ENCODE results near the gene CLEC2D. TPM values are rescaled to one million over a fixed set of nuclear protein-coding genes. Genes with fewer than 3 reads are reported as not detected.
"Not testable (repeated sequence)": the region's sequence is repeated elsewhere in the genome, so short reads cannot be mapped to it uniquely, and the experiment has no call there.

Gene CLEC2D
- total RNA-seq, 2 experiments from 2014 or later = 446 to 449 TPM

DNA sequence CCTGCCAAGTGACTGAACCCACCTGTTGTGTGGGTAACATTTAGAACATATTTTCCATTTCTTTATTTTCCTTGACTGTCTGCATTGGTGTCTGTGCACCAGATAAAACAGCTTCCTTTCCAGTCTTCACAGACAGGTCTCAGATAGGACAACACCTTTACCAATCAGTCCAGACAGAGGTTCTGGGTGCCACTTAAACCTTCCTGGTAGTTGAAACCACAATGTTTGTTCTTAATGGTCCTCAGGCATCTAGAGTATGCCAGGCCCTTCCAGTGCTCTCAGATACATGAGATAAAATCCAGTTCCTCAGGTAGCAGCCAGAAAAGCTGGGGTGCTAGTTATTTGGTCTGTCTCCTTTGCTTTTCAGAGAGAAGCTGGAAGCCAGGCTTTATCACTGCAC lies 7.0 kb upstream of the CLEC2D start:
- CTCF ChIA-PET = interaction anchor here (1.0 to 2.3 kb wide), 2 partner anchors 15 to 46 kb away, joined by 3 to 7 read pairs; no protein-coding TSS in a partner anchor
- Mint-ChIP-seq H3K36me3 (ENCODE audit: low read depth) (peaks cover 93% of the 10 kb centered on the region), H3K9me3 (peaks cover 15% of the 10 kb centered on the region), H3K27ac (peak overlapping the region; percentile 63), H3K27me3 (no peaks in the 10 kb centered on the region), H3K4me1 (peaks cover 83% of the 10 kb centered on the region), H3K4me3 (no peak overlapping the region)
- POLR2A ChIA-PET = interaction anchor here (1.1 to 18.6 kb wide), 10 partner anchors 2 to 204 kb away, joined by 3 to 1071 read pairs (median 4); partner anchors contain the start of gene CLEC2D
- DNase-seq = no peak

DNA sequence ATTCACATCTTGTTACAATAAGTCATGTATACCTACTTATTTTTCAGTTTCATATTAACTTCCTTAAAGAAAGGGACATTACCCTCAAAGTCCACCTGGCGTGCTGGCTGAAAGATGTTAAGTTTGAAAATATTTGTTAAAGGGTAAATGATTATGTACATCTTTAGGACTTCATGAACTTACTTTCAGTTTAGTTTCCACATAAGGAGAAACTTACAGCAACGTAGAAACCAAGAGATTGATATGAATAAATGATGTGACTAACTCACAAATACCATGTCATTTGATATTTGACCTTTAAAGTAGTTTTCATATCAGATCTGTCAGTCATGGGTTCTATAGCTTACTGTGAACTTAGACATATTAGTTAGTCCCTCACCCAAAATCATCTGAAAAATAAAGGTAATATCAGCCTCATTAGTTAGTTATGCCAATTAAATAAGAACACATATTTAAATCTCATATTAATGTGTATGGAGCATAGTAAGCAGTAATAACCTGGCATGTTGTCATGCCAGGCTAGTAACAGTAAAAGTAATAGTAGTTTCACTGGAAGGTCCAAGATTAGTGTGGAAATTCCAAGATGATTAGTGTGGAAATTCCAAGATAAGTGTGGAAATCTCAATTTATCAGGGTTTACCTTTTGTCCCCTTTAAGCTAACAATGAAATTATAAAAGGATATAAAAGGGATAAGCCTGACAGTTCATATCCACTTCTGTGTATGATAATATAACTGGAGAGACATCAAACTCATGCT lies 1.9 kb upstream of the CLEC2D start:
- DNase-seq = no peak
- H3K27me3 Mint-ChIP-seq = no peaks in the 10 kb centered on the region
- ChIA-PET POLR2A (interaction anchor here (2.3 to 14.9 kb wide), 7 partner anchors 11 to 200 kb away, joined by 6 to 1071 read pairs (median 107); partner anchors contain the start of genes CD69, CLEC2B and CLECL1), CTCF (interaction anchor here (1.6 to 4.6 kb wide), 4 partner anchors 17 to 336 kb away, joined by 3 to 27 read pairs (median 16); no protein-coding TSS in a partner anchor)
- peak overlapping the region; percentile 92 for H3K4me3 Mint-ChIP-seq
- no peaks in the 10 kb centered on the region for H3K9me3 Mint-ChIP-seq
- peaks cover 54% of the 10 kb centered on the region for H3K4me1 Mint-ChIP-seq
- peaks cover 76% of the 10 kb centered on the region for H3K36me3 Mint-ChIP-seq (ENCODE audit: low read depth)
- H3K27ac Mint-ChIP-seq = peak overlapping the region; percentile 98

DNA sequence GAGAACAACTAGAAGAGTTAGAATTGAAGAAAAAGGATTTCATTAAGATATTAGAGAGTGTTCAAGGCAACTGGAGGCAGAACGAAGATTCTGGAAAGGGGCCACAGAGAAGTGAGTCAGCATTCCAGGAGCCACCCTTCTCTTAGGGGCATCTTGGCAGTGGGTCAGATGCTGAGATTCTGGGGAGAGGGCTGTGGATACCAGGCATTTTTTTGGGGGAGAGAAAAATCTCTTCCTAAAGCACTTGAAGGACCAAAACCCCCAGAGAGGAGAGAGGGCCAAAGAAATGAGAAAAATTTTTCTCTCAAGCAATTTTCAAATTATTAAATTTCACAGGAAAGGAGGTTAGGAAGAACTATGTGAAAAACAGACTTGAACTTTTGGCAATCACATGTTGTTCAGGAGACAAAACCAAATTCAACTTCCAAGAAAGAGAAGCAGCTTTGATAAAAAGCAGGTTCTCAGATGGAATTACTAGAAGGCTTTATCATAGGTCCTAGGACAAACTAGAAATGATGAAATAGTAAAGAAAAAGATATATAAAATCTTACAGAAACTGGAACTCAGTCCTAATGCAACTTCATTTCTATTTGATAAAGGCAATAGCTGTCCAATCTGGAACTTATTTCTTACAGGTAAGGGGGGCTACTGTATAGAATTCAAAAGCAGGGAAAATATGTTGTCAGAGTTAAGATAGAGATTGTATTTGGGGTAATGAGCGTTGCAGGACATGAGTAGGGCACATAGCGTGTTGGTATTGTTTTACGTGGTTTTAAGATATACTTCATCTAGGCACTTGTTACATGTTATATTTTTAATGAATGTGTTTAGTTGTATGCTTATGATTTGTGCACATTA lies 1.1 kb upstream of the CLEC2D start:
- Mint-ChIP-seq H3K4me3 (peak overlapping the region; percentile 92), H3K9me3 (no peaks in the 10 kb centered on the region), H3K4me1 (peaks cover 46% of the 10 kb centered on the region), H3K27ac (peak overlapping the region; percentile 98), H3K36me3 (ENCODE audit: low read depth) (peaks cover 76% of the 10 kb centered on the region), H3K27me3 (no peaks in the 10 kb centered on the region)
- ChIA-PET POLR2A (interaction anchor here (0.7 to 14.9 kb wide), 17 partner anchors 11 to 219 kb away, joined by 3 to 1071 read pairs (median 12); partner anchors contain the start of genes CD69, CLEC2B and CLECL1), CTCF (interaction anchor here (1.3 to 4.6 kb wide), 6 partner anchors 8 to 337 kb away, joined by 3 to 27 read pairs (median 8); no protein-coding TSS in a partner anchor)
- no peak for DNase-seq

DNA sequence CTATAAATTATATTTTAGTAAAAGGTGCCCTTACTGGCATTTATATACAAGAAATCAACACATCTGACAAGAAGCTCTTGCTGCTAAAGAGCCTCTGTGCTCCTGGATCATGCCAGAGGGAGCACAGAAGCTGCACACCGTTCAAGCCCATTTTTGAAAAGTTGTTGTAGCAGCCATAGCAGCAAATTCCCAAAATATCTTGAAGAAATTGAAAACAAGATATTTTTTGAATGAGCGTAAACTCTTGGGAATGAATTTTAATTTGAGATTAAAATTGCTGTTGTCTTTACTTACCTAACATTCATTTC lies 540 bp upstream of the CLEC2D start:
- no peak for DNase-seq
- ChIA-PET POLR2A (interaction anchor here (0.6 to 14.9 kb wide), 23 partner anchors 10 to 220 kb away, joined by 3 to 1071 read pairs (median 9); partner anchors contain the start of genes CD69, CLEC2B and CLECL1), CTCF (interaction anchor here (1.0 to 4.6 kb wide), 8 partner anchors 8 to 89 kb away, joined by 3 to 27 read pairs (median 5); no protein-coding TSS in a partner anchor)
- Mint-ChIP-seq H3K4me3 (peak overlapping the region; percentile 92), H3K27ac (peak overlapping the region; percentile 98), H3K9me3 (no peaks in the 10 kb centered on the region), H3K27me3 (no peaks in the 10 kb centered on the region), H3K36me3 (ENCODE audit: low read depth) (peaks cover 78% of the 10 kb centered on the region), H3K4me1 (peaks cover 44% of the 10 kb centered on the region)

DNA sequence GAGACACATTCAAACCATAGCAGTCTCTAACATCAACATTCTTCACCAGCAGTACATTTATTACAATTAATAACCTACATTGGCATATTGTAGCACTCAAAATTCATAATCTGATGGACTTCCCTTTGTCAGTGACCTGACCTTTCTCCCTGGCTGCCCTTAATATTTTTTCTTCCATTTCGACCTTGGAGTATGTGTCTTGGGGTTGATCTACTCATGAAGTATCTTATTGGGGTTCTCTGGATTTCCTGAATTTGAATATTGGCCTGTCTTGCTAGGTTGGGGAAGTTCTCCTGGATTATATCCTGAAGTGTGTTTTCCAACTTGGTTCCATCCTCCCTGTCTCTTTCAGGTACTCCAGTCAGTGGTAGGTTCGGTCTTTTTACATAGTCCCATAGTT lies 2.8 kb downstream of the CLEC2D start:
- H3K27me3 Mint-ChIP-seq, H3K9me3 Mint-ChIP-seq, DNase-seq: not testable (repeated sequence)
- H3K36me3 Mint-ChIP-seq (ENCODE audit: low read depth) = peaks cover 81% of the 10 kb centered on the region
- H3K4me3 Mint-ChIP-seq = peak overlapping the region; percentile 92
- POLR2A ChIA-PET = interaction anchor here (0.6 to 7.4 kb wide), 15 partner anchors 10 to 196 kb away, joined by 3 to 349 read pairs (median 16); partner anchors contain the start of genes CD69, CLEC2B and CLECL1
- H3K27ac Mint-ChIP-seq = peak overlapping the region; percentile 98
- CTCF ChIA-PET = interaction anchor here (0.9 to 1.3 kb wide), 4 partner anchors 15 to 70 kb away, joined by 3 to 4 read pairs (median 4); no protein-coding TSS in a partner anchor
- H3K4me1 Mint-ChIP-seq = peaks cover 41% of the 10 kb centered on the region

DNA sequence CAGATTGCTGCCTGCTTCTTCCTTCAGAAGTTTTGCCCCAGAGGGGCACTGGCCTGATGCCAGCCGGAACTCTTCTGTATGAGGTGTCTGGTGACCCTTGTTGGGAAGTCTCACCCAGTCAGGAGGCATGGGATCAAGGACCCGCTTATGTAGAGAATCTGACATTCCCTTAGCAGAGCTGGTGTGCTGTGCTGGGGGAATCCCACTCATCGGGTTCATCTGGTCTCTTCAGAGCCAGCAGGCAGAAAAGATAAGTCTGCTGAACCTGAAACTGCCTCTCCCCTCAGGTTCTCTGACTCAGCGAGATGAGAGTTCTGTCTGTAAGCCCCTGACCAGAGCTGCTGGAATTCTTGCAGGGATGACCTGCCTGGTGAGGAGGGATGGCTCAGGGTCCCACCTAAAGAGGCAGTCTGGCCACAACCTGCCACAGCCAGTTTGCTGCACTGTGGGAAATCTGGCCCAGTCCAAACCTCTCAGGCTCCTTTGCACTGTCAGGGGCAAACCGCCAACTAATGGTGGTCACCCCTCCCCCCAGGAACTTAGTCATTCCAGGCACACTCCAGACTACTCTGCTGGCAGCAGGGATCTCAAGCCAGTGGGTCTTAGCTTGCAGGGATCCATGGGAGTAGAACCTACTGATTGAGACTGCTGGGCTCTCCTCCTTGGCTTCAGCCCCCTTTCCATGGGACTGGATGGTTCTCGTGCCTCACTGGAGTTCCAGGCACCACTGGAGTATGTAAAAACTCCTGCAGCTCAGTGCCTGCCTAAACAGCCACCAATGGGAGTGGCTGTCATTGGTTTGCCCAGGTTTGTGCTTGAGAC lies 4.1 kb downstream of the CLEC2D start:
- peak; percentile 75 for DNase-seq
- H3K27ac Mint-ChIP-seq = peak overlapping the region; percentile 98
- peaks cover 41% of the 10 kb centered on the region for H3K4me1 Mint-ChIP-seq
- CTCF ChIA-PET = interaction anchor here (0.6 to 1.9 kb wide), 9 partner anchors 13 to 205 kb away, joined by 3 to 5 read pairs (median 3); no protein-coding TSS in a partner anchor
- no peaks in the 10 kb centered on the region for H3K9me3 Mint-ChIP-seq
- no peaks in the 10 kb centered on the region for H3K27me3 Mint-ChIP-seq
- peak overlapping the region; percentile 92 for H3K4me3 Mint-ChIP-seq
- H3K36me3 Mint-ChIP-seq (ENCODE audit: low read depth) = peaks cover 91% of the 10 kb centered on the region
- POLR2A ChIA-PET = interaction anchor here (0.9 to 7.4 kb wide), 22 partner anchors 8 to 342 kb away, joined by 3 to 349 read pairs (median 12); partner anchors contain the start of genes CD69, CLEC2B, CLECL1 and KLRB1

DNA sequence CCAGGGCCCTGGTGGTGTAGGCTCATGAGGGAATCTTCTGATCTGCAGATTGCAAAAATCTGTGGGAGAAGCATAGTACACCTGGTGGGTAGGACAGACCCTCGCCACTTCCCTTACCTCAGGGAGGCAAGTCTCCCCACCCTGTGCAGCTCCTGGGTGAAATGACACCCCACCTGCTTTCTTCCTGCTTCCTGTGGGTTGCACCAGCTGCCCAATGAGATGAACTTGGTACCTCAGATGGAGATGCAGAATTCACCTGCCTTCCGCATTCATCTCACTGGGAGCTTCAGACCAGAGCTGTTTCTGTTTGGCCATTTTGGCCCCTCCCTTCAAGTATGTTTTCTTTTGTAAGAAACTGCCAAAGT lies 4.7 kb downstream of the CLEC2D start:
- Mint-ChIP-seq H3K4me1 (peaks cover 42% of the 10 kb centered on the region), H3K9me3 (peaks cover under 1% of the 10 kb centered on the region), H3K27ac (peak overlapping the region; percentile 98), H3K27me3 (no peaks in the 10 kb centered on the region), H3K4me3 (peak overlapping the region; percentile 92), H3K36me3 (ENCODE audit: low read depth) (peaks cover 94% of the 10 kb centered on the region)
- POLR2A ChIA-PET = interaction anchor here (0.9 to 7.4 kb wide), 20 partner anchors 8 to 343 kb away, joined by 3 to 349 read pairs (median 14); partner anchors contain the start of genes CD69, CLEC2B, CLECL1 and KLRB1
- CTCF ChIA-PET = interaction anchor here (0.6 to 1.9 kb wide), 6 partner anchors 24 to 206 kb away, joined by 3 to 5 read pairs (median 3); no protein-coding TSS in a partner anchor
- peak; percentile 72 for DNase-seq

DNA sequence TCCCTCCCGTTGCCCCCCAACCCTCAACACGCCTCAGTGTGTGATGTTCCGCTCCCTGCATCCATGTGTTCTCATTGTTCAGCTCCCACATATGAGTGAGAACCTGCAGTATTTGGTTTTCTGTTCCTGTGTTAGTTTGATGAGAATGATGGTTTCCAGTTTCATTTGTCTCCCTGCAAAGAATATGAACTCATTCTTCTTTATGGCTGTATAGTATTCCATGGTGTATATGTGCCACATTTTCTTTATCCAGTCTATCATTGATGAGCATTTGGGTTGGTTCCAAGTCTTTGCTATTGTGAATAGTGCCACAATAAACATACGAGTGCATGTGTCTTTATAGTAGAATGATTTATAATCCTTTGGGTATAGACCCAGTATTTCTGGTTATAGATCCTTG lies 13.0 kb downstream of the CLEC2D start:
- H3K27me3 Mint-ChIP-seq, H3K27ac Mint-ChIP-seq, DNase-seq: not testable (repeated sequence)
- Mint-ChIP-seq H3K4me3 (peak overlapping the region; percentile 10), H3K4me1 (peaks cover 83% of the 10 kb centered on the region), H3K9me3 (peaks cover 31% of the 10 kb centered on the region), H3K36me3 (ENCODE audit: low read depth) (peaks cover 96% of the 10 kb centered on the region)
- ChIA-PET POLR2A (interaction anchor here (0.6 to 7.2 kb wide), 11 partner anchors 7 to 35 kb away, joined by 3 to 107 read pairs (median 5); partner anchors contain the start of gene CLEC2D), CTCF (interaction anchor here (1.3 to 2.0 kb wide), 3 partner anchors 17 to 60 kb away, joined by 5 to 8 read pairs (median 5); no protein-coding TSS in a partner anchor)

DNA sequence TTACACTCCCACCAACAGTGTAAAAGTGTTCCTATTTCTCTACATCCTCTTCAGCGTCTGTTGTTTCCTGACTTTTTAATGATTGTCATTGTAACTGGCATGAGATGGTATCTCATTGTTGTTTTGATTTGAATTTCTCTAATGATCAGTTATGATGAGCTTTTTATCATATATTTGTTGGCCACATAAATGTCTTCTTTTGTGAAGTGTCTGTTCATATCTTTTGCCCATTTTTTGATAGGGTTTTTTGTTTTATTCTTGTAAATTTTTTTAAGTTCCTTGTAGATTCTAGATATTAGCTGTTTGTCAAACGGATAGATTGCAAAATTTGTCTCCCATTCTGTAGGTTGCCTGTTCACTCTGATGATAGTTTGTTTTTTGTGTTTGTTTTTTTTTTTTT lies 13.4 kb downstream of the CLEC2D start:
- H3K4me3 Mint-ChIP-seq = peak overlapping the region; percentile 10
- CTCF ChIA-PET = interaction anchor here (1.1 to 2.0 kb wide), 5 partner anchors 17 to 60 kb away, joined by 3 to 8 read pairs (median 5); no protein-coding TSS in a partner anchor
- POLR2A ChIA-PET = interaction anchor here (0.6 to 6.5 kb wide), 7 partner anchors 7 to 47 kb away, joined by 3 to 65 read pairs (median 5); partner anchors contain the start of gene CLEC2D

DNA sequence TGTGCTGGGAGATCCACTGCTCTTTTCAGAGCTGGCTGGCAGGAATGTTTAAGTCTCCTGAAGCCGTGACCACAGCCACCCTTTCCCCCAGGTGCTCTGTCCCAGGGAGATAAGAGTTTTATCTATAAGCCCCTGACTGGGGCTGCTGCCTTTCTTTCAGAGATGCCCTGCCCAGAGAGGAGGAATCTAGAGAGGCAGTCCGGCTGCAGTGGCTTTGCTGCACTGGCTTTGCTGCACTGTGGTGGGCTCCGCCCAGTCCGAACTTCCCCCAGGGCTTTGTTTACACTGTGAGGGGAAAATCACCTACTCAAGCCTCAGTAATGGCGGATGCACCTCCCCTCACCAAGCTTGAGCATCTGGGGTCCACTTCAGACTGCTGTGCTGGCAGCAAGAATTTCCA lies 15.9 kb downstream of the CLEC2D start:
- Mint-ChIP-seq H3K4me1 (peaks cover 76% of the 10 kb centered on the region), H3K36me3 (ENCODE audit: low read depth) (peaks cover 97% of the 10 kb centered on the region), H3K9me3 (peaks cover 20% of the 10 kb centered on the region), H3K27ac (peak overlapping the region; percentile 31)
- H3K27me3 Mint-ChIP-seq, CTCF ChIA-PET, DNase-seq, H3K4me3 Mint-ChIP-seq: not testable (repeated sequence)
- POLR2A ChIA-PET = interaction anchor here (1.2 to 6.5 kb wide), 6 partner anchors 10 to 35 kb away, joined by 3 to 65 read pairs (median 9); partner anchors contain the start of gene CLEC2D

More for the DNA sequence above, 13.4 kb downstream of the CLEC2D start:
- Mint-ChIP-seq H3K9me3 (peaks cover 31% of the 10 kb centered on the region), H3K27ac (peak overlapping the region; percentile 31), H3K36me3 (ENCODE audit: low read depth) (peaks cover 94% of the 10 kb centered on the region), H3K4me1 (peaks cover 81% of the 10 kb centered on the region)
- H3K27me3 Mint-ChIP-seq, DNase-seq: not testable (repeated sequence)

DNA sequence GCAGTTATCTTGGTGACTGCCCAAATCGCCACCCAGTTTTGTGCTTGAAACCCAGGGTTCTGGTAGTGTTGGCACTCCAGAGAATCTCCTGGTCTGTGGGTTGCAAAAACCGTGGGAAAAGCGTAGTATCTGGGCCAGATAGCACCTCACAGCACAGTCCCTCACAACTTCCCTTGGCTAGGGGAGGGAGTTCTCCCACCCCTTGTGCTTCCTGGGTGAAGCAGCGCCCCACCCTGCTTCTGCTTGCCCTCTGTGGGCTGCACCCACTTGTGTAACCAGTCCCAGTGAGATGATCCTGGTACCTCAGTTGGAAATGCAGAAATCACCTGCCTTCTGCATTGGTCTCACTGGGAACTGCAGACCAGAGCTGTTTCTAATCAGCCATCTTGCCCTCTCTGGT lies 16.4 kb downstream of the CLEC2D start:
- POLR2A ChIA-PET = interaction anchor here (1.0 to 6.5 kb wide), 6 partner anchors 10 to 35 kb away, joined by 3 to 65 read pairs (median 9); partner anchors contain the start of gene CLEC2D
- H3K4me1 Mint-ChIP-seq = peaks cover 77% of the 10 kb centered on the region
- CTCF ChIA-PET = no interaction called here
- peaks cover 15% of the 10 kb centered on the region for H3K9me3 Mint-ChIP-seq
- DNase-seq = no peak
- no peaks in the 10 kb centered on the region for H3K27me3 Mint-ChIP-seq
- peaks cover 97% of the 10 kb centered on the region for H3K36me3 Mint-ChIP-seq (ENCODE audit: low read depth)
- H3K27ac Mint-ChIP-seq = peak overlapping the region; percentile 53
- H3K4me3 Mint-ChIP-seq = no peak overlapping the region
